ENCODE measurements around the gene FBXW5.

FBXW5 gene

DNA sequence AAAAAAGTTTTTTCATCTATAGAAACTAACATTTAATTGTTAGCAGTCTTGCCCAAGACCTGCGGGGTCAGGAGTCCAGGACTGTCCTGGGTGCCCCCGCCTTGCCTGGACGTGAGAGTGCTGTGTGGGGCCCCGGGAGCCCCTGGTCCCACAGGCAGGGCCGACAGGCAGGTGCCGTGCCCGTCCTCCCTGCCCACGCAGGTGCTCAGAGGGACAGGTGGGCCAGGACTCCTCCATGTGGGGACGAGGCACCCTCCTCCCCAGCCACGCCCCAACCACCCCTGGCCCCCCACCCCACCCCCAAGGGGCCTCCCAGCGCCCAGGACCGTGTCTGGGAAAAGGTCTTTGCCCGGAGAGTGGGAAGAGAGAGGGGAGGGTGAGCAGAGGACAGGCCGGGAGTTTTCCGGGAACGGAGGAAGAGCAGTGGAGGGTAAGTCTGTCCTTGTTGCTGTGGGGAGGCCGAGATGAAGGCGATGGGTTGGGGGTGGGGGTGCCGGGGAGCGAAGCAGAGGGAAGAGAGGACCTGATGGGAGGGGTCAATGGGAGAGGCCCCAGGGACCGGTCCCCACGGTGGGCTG is 4.8 kb upstream of the FBXW5 start:
- DNase-seq (ENCODE audit: low spot score), result no peak

DNA sequence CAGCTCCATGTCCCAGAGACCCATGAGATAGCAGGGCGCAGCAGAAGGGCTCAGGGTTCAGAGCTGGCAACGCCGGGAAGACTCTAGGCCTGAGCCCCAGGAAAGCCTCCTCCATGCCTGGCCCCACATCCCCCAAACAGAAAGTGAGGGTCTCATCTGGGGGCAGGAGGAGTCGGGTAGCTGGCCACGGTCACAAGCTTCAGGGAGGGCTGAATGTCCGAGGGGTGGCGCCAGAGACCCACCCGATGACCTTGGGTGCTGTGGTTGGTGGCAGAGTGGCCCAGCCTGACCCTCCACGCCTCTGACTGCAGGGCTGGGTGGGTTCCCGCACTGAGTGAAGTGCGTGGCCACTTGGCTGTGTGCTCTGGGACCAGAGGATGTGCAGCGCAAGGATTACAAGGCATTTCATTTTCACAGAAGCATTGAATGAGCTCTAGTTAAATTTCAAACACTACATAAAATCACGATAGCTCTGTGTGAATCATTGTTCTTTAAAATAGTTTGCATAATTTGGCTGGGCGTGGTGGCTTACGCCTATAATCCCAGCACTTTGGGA is 3.5 kb upstream of the FBXW5 start:
- DNase-seq (ENCODE audit: low spot score), result peak; percentile 41

DNA sequence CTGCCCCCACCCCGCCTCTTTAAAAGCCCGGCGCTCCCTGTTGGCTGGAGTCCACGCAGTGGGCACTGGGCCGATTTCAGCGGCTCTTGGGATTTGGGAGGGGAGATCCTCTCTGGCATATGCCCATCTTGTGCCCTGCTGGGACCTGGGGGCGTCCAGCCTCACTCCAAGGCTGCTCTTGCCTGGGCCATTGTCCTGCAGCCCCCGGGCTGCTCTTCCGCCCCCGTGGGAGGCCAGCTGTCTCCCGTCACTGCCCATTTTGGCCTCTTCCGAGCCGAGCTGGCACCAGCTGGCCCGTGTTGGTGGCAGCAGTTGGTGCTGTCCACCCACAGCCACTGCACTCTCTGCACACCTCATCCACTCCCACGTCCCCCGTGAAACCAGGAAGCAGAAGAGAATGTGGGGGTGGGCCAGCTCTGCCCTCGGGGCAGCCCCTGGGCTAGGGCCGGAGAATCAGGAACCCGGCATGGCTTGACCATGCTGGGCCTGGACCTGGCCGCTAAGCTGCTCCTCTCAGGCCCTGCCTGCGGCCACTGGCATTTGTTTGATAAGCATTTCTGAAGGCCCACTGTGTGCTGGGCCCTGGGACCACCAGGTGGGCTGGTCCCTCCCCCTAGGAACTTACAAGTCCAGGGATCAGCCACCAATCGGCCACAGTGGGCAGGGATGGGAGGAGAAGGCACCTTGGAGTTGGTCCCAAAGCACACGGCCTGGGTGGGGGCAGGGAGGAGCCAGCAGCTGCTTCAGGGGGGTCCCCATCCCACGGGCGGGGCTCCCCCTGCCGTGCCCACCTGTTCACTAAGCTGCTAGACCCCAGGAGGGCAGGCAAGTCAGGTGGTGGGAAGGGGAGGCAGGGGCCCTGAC is 2.7 kb upstream of the FBXW5 start:
- no peak for DNase-seq (ENCODE audit: low spot score)

- DNase-seq (ENCODE audit: low spot score), result no peak
Measured at GRCh38 chr9:136946228-136947027, 1.9 kb upstream of the FBXW5 start.

DNA sequence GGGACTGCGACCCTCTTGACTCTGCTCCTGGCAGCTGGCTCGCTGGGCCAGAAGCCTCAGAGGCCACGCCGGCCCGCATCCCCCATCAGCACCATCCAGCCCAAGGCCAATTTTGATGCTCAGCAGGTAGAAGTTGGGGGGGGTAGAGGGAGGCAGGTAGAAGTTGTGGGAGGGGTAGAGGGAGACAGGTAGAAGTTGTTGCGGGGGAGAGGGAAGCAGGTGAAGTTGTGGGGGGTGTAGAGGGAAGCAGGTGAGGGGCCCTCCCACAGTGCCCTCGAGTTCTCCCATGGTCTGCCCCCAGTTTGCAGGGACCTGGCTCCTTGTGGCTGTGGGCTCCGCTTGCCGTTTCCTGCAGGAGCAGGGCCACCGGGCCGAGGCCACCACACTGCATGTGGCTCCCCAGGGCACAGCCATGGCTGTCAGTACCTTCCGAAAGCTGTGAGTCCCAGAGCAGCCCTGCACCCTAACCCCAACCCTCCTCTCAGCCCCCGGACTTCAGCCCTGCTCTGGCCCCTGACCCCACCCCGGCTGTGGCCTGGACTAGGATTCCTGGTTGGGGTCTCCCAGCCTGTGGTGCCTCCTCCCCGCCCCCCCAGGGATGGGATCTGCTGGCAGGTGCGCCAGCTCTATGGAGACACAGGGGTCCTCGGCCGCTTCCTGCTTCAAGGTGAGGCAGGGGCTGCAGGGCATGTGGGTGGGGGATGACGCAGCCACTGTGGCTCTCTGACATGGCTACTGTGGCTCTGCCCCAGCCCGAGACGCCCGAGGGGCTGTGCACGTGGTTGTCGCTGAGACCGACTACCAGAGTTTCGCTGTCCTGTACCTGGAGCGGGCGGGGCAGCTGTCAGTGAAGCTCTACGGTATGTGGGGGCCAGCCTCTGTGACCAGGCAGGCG is 1.0 kb upstream of the FBXW5 start:
- DNase-seq (ENCODE audit: low spot score), result no peak

- peak; percentile 76 for DNase-seq (ENCODE audit: low spot score)
Measured at GRCh38 chr9:136944212-136944518, 373 bp downstream of the FBXW5 start.

DNA sequence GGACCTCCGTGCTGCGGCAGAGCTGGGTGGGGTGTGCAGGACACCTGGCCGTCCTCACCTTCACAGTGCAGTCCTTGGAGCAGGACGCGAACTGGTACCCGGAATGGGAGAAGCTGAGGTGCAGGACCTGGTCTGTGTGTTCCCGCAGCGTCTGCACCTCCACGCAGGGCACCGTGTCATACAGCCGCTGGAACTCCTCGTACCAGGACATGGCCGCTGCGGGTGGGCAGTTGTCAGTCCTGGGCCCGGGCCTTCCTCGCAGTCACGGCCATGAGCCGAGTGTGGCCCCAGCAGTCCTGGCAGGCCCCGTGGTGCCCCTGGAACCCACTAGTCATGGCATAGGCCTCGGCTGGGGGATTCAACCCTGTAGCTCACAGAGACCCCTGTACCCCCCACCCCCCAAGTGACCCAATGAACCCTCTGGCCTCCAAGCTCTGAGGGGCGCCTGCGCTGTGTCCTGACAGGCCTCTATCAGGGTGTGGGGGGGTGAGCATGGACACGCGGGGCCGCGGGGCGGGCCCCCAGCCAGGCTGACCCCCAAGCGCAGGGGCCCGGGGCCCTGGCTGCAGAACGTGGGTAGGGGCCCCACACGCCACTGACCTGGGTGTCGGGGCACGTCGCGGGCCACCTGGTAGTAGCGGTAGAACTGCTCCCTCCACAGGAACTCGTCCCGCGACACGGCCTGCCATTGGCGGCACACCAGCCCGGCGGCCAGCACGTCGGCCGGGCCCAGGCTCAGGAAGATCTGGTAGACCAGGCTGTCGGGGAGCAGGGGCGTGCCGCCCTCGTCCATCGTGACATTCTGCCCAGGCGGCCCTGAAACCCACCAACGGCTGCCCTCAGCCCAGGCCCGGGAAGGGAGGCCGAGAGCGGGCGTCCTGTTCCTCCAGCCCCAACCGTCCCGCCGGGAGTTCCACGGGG is 987 bp downstream of the FBXW5 start:
- DNase-seq (ENCODE audit: low spot score), result no peak

DNA sequence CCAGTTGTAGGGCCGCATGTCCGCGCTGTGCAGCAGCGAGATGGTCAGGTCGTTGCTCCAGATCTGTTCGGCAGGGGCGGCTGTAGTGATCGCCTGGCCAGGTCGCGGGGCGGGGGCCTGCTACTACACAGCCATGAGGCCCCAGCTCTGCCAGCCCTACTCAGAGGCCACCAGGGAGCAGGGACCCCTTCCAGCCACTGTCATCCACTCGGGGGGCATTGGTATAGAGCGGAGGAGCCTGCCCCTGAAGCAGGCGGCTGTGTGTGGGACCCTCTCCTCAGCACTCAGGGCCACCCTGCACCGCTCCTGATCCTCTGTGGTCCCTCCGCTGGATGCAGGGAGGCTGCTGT is 1.7 kb downstream of the FBXW5 start:
- no peak for DNase-seq (ENCODE audit: low spot score)

DNA sequence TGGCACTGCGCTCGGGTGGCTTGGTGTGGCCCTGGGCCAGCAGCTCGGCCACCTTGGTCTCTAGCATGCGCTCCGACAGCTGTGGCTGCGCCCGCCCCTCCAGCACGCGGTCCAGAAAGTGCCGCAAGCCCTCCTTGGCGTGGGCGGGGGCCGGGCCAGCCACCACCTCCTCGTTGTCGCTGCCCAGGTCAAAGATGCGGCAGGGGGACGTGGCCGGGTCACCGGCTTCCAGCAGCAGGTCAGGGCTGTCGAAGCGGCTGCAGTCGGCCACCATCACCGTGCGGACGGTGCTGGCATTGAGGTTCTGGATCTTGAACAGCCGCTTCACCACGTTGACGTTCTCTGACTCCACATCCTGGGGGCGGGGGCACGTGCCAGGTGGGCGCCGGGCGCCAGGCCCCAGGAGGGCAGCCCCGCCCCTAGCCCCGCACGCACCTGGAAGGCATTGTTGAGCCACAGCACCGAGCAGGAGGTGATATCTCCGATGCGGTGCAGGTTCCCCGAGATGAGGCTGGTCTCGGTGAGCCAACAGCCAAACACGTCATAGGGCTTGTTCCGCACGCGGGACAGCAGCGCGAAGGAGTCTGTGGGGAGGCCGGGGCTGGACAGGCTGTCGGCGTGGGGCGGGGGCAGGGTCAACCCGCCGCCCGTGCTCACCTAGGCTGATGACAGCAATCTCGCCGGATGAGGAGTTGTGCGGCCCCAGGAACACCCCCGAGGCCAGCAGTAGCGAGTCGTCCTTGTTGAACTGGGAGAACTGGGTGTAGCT is 2.2 kb downstream of the FBXW5 start:
- DNase-seq (ENCODE audit: low spot score), result no peak

DNA sequence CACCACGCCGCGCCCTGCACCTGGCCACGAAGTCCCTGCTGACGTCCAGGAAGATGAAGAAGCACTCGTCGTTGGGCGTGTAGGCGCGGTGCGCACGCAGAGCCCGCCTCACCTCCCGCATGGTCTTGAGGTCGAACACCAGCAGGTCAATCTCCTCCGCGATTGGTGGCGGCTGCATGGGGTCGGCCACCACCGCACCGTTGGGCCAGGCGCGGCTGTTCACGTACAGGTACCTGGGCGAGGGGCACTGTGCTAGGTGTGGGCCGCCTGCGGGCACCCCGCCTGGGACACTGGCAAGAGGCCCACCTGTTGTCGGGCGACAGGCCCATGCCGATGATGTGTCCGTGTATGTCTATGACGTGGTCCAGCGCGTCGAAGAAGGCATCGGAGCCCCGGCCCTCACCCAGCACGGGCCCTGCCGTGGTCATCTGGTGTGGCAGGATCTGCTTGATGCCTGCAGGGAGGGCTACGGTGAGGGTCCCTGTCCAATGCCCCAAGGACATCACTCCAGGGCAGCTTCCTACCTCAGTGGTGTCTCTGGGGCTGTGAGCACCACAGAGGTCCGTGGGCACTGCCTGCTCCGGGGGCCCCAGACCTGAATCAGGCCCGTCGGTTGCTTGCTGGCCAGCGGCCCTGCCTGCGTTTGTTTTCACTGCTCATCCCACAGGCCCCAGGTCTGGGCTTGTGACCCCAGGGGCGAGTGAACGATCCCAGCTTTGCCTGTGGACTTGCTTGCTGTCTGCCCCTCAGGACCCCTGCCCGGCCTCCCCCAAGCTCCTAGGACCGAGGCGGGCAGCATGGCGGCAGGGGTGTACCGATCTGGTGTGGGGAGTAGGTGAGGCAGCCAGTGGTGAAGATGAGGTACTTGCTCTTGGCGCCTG is 3.1 kb downstream of the FBXW5 start:
- no peak for DNase-seq (ENCODE audit: low spot score)

- no peak for DNase-seq (ENCODE audit: low spot score)
Measured at GRCh38 chr9:136940526-136941230, 3.9 kb downstream of the FBXW5 start.

- no peak for DNase-seq (ENCODE audit: low spot score)
Measured at GRCh38 chr9:136939996-136940525, 4.5 kb downstream of the FBXW5 start.

DNA sequence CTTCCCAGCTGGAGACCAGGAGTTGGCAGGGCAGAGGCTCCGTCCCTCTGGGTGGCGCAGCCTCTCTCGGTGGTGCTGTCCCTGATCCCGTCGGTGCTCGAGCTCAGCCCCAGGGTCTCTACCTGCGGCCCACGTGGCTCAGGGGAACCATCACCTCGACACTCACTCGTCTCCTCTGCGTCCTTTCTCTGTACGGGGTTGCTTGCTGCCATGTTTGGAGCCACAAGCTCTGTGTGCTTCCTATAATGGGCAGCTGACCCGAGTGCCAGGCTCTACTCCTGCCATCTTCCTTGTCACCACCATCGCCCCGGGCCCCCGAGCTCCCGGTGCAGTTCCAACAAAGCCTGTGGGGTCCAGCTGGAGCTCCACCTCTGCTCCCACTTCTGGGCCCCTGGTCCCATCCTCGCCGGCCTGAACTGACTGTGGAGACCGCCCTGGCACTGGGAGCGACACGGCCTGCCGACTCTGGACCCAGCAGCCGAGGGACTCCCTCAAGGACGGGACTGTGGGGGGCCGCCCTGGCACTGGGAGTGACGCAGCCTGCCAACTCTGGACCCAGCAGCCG is 5.0 kb downstream of the FBXW5 start:
- no peak for DNase-seq (ENCODE audit: low spot score)

GRCh38 chr9:136937186-136938001 is 7.1 kb downstream of the FBXW5 start:
- no peak for DNase-seq (ENCODE audit: low spot score)

DNA sequence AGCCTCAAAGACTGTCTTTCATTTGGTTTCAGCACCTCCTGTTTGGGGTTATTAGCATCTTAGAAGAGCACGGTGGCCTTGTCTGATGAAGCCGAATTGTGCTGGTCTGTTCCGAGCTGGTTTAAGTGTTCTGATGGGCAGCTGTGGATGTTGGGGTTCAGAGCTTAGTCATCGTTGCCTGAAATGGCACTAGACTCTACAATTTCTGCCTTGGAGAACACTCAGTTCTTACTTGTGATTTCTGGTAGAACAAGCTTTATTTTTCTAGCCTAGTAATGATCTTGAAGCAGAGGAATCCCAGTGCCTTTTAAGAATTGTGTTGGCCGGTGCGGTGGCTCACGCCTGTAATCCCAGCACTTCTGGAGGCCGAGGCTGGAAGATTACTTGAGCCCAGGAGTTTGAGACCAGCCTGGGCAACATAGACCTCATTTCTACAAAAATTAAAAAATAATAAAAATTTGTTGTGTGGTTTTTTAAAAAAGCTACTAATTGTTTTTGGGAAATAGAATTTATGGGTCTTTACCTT is 7.8 kb downstream of the FBXW5 start:
- no peak for DNase-seq (ENCODE audit: low spot score)

DNA sequence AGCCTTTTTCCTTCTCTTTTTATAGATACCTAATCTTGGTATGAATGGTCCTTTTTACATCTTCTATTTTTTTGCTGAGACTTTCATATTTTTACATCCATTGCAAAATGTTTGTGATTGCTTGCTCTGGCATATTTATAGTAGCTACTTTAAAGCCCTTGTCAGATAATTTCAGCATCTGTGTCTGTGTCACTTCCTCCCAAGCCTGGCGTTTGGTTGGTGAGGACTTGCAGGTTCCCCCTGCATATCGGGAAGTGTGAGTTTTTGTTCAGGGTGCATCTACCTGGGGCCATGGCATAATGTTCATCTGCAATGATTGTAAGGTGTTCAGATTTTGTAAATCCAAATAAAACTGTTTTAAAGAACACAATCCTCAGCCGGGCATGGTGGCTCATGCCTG is 8.9 kb downstream of the FBXW5 start:
- DNase-seq (ENCODE audit: low spot score), result no peak

DNA sequence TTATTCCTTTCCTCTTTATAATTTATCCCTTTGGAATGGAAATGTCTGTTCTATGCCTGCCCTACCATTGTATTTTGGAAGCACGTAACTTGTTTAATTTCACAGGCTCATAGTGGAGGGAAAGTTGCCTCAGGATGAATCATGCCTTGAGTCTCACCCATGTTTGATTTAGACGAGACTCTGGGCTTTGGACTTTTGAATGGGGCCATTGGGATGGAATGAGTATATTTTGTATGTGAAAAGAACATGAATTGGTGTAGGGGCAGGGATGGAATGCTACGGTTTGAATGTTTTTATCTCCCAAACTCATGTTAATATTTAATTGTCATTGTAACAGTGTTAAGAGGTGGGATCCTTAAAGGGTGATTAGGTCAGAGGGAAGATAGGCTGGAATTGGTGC is 10.3 kb downstream of the FBXW5 start:
- DNase-seq (ENCODE audit: low spot score), result no peak

All from AG08395 (cell line).